Smooth muscle cell (in vitro differentiated cells): ENCODE measurements around the gene HGS. TPM values are rescaled to one million over a fixed set of nuclear protein-coding genes. Genes with fewer than 3 reads are reported as not detected.

Source experiments
- DNase-seq: peaks from one replicate; lab custom pipeline; 2025; ENCODE audit not compliant: unreplicated experiment; lab: John Stamatoyannopoulos, UW
- H2AFZ ChIP-seq: fragments of 200-600 bp; sonication (generic); 2 replicates; pipeline ENCODE4 v1.6.0; 2016; ENCODE audit warnings: antibody characterized with exemption, low read depth, mild to moderate bottlenecking
- H3F3A ChIP-seq: fragments of 200-600 bp; sonication (generic); 2 replicates; pipeline ENCODE4 v1.6.0; 2017; ENCODE audit warnings: antibody characterized with exemption, low read depth
- H3K27ac ChIP-seq: fragments of 200-600 bp; sonication (generic); 2 replicates; pipeline ENCODE4 v1.5.1; 2016; ENCODE audit warnings: low read depth, mild to moderate bottlenecking
- H3K27me3 ChIP-seq: fragments of 200-600 bp; sonication (generic); 2 replicates; pipeline ENCODE4 v1.6.1; 2016; ENCODE audit warnings: low read depth, mild to moderate bottlenecking
- H3K36me3 ChIP-seq: fragments of 200-600 bp; sonication (generic); 2 replicates; pipeline ENCODE4 v1.5.1; 2016; ENCODE audit warnings: low read depth
- H3K4me1 ChIP-seq: fragments of 200-600 bp; sonication (generic); 2 replicates; pipeline ENCODE4 v1.5.1; 2016; ENCODE audit warnings: low read depth
- H3K4me2 ChIP-seq: fragments of 200-600 bp; sonication (generic); 2 replicates; pipeline ENCODE4 v1.6.0; 2016; ENCODE audit warnings: mild to moderate bottlenecking
- H3K4me3 ChIP-seq: fragments of 200-600 bp; sonication (generic); 2 replicates; pipeline ENCODE4 v1.5.1; 2016; ENCODE audit warnings: mild to moderate bottlenecking
- H3K79me2 ChIP-seq: fragments of 200-600 bp; sonication (generic); 2 replicates; pipeline ENCODE4 v1.6.0; 2016; ENCODE audit warnings: low read depth, mild to moderate bottlenecking
- H3K9ac ChIP-seq: fragments of 200-600 bp; sonication (generic); 2 replicates; pipeline ENCODE4 v1.6.0; 2016; ENCODE audit warnings: low read depth
- H3K9me3 ChIP-seq: fragments of 200-600 bp; sonication (generic); replicated peaks from 2 replicates; pipeline ENCODE4 v1.5.1; 2016; ENCODE audit warnings: low read depth
- H4K20me1 ChIP-seq: fragments of 200-600 bp; sonication (generic); 2 replicates; pipeline ENCODE4 v1.6.0; 2016; ENCODE audit warnings: low read depth
- CTCF ChIP-seq: fragments of 200-600 bp; sonication (generic); IDR thresholded peaks from 2 replicates; pipeline ENCODE4 v1.5.1; 2017; ENCODE audit warnings: borderline replicate concordance, mild to moderate bottlenecking, antibody characterized with exemption; ENCODE audit not compliant: insufficient read depth, poor library complexity, severe bottlenecking
- WGBS: methylation state at CpG from one replicate; pipeline ENCODE4 v1.1.7; 2016; ENCODE audit warnings: low lambda C conversion rate; 5-methylcytosine and 5-hydroxymethylcytosine counted together
- polyA plus RNA-seq: library from polyadenylated mRNA; unstranded; fragments of >200 nt; fragmentation: Nextera tagmentation; extraction: Ambion mirVana; gene quantifications from 2 replicates; pipeline ENCODE4 v1.2.1, GENCODE V29; 2016
- total RNA-seq: library from RNA; depleted of rRNA; stranded (reverse); fragments of >200 nt; gene quantifications from 2 replicates; pipeline ENCODE4 v1.2.3, GENCODE V29; 2014

The HGS gene
- total and polyA plus RNA-seq, 2 experiments from 2014 or later = 64.9 to 164 TPM

DNA sequence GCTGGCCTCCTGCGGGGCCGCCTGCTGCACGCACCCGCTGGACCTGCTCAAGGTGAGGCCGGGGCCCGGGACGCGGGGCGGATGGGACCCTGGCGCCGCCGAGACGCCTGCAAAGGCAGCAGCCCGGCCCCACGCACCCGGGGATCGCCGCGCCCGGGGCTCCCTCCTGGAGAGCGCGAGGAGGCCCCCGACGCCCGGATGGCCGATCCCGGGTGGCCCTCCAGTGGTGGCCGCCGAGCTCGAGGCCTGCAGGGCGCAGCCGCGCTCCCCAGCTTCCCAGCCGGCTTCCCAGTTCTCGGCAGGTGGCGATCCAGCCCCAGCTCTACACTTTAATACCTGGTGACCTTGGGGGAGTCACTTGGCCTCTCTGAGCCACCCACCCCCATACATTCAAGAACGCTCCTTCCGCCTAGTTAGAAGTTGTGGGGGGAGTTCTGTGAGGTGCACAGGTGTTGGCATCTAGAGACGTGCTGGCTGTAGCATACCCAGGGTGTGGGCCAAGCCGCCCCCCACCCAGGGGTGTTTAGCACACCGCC is 28.7 kb downstream of the HGS start:
- 4% methylated on average over 35 of the region's 41 CpGs for WGBS
- Histone ChIP-seq H3K27ac (no peak overlapping the region), H2AFZ (no peak overlapping the region)

DNA sequence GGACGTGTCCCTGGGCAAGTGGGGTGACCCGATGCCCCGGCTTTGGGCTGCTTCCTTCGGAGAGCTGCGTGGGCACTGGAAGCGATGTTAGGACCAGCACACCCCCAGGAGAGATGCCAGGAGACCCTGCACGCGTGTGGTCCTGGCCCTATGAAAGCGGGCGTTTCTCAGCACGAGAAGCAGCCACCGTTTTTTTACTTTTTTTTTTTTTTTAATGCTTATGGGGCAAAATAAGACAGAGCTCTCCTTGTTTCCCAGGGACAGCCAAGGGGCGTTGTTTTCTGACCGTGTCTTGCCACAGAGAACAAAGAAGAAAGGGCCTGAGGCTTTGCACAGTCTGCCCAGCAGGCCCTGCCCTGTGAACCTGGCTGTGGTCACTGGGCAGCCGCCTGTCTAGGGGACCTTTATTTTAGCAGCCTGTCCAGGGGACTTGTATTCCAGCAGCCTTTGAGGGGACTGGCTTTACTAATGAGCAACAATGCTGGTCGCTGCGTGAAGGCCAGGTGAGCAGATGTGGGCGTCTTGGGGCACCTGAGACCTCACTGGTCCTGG is 29.3 kb downstream of the HGS start:
- H3K9me3 ChIP-seq = no peaks in the 10 kb centered on the region
- H2AFZ ChIP-seq = no peak overlapping the region
- peaks cover 27% of the 10 kb centered on the region for H3K4me1 ChIP-seq
- 53% methylated on average over 18 of the region's 18 CpGs for WGBS
- no peaks in the 10 kb centered on the region for H3K27me3 ChIP-seq
- DNase-seq = no peak
- H4K20me1 ChIP-seq = no peaks in the 10 kb centered on the region
- H3K36me3 ChIP-seq = no peaks in the 10 kb centered on the region
- no peak overlapping the region for H3K27ac ChIP-seq
- peak overlapping the region; percentile 98 for H3K4me2 ChIP-seq
- no peak for TF ChIP-seq CTCF
- no peaks in the 10 kb centered on the region for H3K79me2 ChIP-seq
- H3F3A ChIP-seq = peaks cover 5% of the 10 kb centered on the region
- no peak overlapping the region for H3K9ac ChIP-seq
- H3K4me3 ChIP-seq = peak overlapping the region; percentile 71

More for the DNA sequence above, 28.7 kb downstream of the HGS start:
- no peak for TF ChIP-seq CTCF
- H3K9me3 ChIP-seq = no peaks in the 10 kb centered on the region
- H3K4me3 ChIP-seq = peak overlapping the region; percentile 71
- H3K79me2 ChIP-seq = no peaks in the 10 kb centered on the region
- H3F3A ChIP-seq = peaks cover 5% of the 10 kb centered on the region
- peaks cover 27% of the 10 kb centered on the region for H3K4me1 ChIP-seq
- H3K27me3 ChIP-seq = no peaks in the 10 kb centered on the region
- no peaks in the 10 kb centered on the region for H4K20me1 ChIP-seq
- H3K4me2 ChIP-seq = peak overlapping the region; percentile 98
- H3K36me3 ChIP-seq = no peaks in the 10 kb centered on the region
- DNase-seq = peak; percentile 38
- H3K9ac ChIP-seq = peak overlapping the region; percentile 22

DNA sequence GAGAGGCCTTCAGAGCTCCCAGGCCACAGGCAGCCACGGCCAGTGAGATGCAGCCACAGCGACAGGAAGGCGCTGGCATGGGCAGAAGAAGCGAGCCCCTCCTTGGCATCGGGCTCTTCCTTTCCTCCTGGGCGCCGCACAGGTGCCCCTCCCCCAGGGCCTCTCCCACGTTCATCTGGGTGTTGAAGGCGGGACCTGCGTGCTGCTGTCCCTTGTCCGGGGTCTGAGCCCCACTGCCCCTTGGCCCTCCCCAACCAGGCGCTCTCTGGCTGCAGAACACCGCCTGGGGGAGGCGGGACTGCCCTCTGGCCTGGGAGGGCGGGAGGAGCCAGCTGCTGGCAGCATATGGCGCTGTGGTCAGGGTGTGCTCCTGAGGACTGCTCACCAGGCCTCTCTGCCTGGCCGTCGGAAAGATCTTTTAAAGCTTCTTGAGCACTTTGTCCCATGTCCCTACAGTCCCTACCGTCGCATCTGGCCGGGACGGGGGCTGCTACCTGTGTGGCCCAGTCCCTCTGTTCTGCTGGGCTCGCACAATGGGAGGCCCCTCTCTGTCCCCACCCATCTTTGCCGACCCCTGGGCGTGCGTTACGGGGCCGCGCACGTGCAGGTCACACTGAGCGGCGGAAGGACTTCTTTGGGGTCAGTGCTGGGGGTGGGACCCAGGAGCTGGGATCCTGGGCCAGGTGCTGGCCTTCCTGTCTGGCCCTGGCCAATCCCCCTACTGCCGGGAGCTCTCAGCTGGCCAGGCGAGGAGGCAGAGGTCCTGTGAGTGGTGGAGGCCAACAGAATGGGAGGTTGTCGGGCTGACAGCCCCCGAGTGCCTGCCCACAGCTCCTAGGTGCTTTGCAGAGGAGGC is 30.0 kb downstream of the HGS start:
- no peaks in the 10 kb centered on the region for H3K9me3 ChIP-seq
- peaks cover 27% of the 10 kb centered on the region for H3K4me1 ChIP-seq
- no peaks in the 10 kb centered on the region for H4K20me1 ChIP-seq
- WGBS = 86% methylated on average over 29 of the region's 36 CpGs
- H3K4me2 ChIP-seq = peak overlapping the region; percentile 98
- no peak overlapping the region for H3K9ac ChIP-seq
- no peak overlapping the region for H3K27ac ChIP-seq
- H3F3A ChIP-seq = peaks cover 5% of the 10 kb centered on the region
- no peak overlapping the region for H2AFZ ChIP-seq
- TF ChIP-seq CTCF = no peak
- no peaks in the 10 kb centered on the region for H3K36me3 ChIP-seq
- no peaks in the 10 kb centered on the region for H3K79me2 ChIP-seq
- DNase-seq = no peak
- peak overlapping the region; percentile 71 for H3K4me3 ChIP-seq
- no peaks in the 10 kb centered on the region for H3K27me3 ChIP-seq
